Activated B cell treated with CpG ODN at 0.5 μM for 24 hours (primary cell): ENCODE results near the gene CNKSR2. TPM values are rescaled to one million over a fixed set of nuclear protein-coding genes. Genes with fewer than 3 reads are reported as not detected.

Experiments used
- ATAC-seq: fragments of 200-7000 bp; cut with Tn5 transposase; one replicate; pipeline ENCODE4 v1.10.0; 2021; ENCODE audit warnings: low read depth, mild to moderate bottlenecking, moderate library complexity
- CTCF ChIA-PET: fragments of 350-600 bp; sonication (Branson Sonifier 250); formaldehyde crosslinking; loops from one replicate; lab custom pipeline; 2021; ENCODE audit warnings: antibody characterized with exemption; lab: Charles Lee
- POLR2A ChIA-PET: fragments of 350-600 bp; sonication (Branson Sonifier 250); formaldehyde crosslinking; loops from one replicate; lab custom pipeline; 2021; ENCODE audit warnings: antibody characterized with exemption; lab: Charles Lee
- DNase-seq: peaks from one replicate; pipeline ENCODE4 v3.0.0; 2022
- H3K27ac Mint-ChIP-seq: one replicate; pipeline ENCODE4 v1.8.0; 2020; ENCODE audit warnings: mixed read lengths
- H3K27me3 Mint-ChIP-seq: one replicate; pipeline ENCODE4 v1.8.0; 2021; ENCODE audit warnings: mixed read lengths
- H3K36me3 Mint-ChIP-seq: one replicate; pipeline ENCODE4 v1.8.0; 2021; ENCODE audit warnings: low read depth, mixed read lengths
- H3K4me1 Mint-ChIP-seq: one replicate; pipeline ENCODE4 v1.8.0; 2021; ENCODE audit warnings: mixed read lengths
- H3K4me3 Mint-ChIP-seq: one replicate; pipeline ENCODE4 v1.8.0; 2020; ENCODE audit warnings: mild to moderate bottlenecking, mixed read lengths
- H3K9me3 Mint-ChIP-seq: one replicate; pipeline ENCODE4 v1.8.0; 2020; ENCODE audit warnings: mixed read lengths
- intact Hi-C: fragments of 100-400 bp; cut with micrococcal nuclease; formaldehyde crosslinking; loops from one replicate; pipeline ENCODE4 v1.15.1; 2024
- total RNA-seq: library from RNA; stranded (reverse); gene quantifications from 2 replicates; pipeline ENCODE4 v1.2.3, GENCODE V29; 2022
- TF ChIP-seq, protein P1 (sequence below): fragments of 200-600 bp; IDR thresholded peaks from one replicate; pipeline ENCODE4 v1.8.0; 2022; ENCODE audit warnings: antibody characterized with exemption, mild to moderate bottlenecking

Gene CNKSR2
- total RNA-seq, 1 donor from 2014 or later: 15.6 TPM

DNA sequence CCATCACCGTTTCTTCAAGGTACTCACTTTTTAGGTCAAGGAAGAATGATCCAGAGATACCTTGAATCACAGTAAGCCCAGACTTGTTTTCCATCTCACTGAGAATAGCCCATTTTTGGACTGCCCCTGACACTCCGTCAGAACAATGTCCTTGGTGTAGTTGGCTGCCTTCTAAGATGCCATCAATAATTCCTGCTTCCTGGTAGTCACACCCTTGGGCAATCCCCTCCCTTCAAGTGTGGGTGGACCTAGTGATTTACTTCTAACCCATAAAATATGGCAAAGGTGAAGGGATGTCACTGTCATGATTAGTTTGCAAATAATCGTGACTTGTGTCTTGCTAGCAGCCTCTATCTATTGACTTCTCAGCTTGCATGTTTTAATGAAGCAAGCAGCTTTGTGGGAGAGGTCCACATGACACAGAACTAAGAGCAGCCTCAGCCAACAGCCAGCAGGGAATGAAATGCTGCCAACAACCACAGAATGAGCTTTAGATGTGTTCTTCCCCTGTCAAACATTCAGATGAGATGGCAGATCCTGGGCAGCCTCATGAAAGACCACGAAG lies 303.9 kb downstream of the CNKSR2 start:
- intact Hi-C loops: no loop called here
- ChIA-PET CTCF (no interaction called here), POLR2A (no interaction called here)
- peaks cover 6% of the 10 kb centered on the region for H3K27me3 Mint-ChIP-seq
- ATAC-seq: no peak
- TF ChIP-seq, protein P1, sequence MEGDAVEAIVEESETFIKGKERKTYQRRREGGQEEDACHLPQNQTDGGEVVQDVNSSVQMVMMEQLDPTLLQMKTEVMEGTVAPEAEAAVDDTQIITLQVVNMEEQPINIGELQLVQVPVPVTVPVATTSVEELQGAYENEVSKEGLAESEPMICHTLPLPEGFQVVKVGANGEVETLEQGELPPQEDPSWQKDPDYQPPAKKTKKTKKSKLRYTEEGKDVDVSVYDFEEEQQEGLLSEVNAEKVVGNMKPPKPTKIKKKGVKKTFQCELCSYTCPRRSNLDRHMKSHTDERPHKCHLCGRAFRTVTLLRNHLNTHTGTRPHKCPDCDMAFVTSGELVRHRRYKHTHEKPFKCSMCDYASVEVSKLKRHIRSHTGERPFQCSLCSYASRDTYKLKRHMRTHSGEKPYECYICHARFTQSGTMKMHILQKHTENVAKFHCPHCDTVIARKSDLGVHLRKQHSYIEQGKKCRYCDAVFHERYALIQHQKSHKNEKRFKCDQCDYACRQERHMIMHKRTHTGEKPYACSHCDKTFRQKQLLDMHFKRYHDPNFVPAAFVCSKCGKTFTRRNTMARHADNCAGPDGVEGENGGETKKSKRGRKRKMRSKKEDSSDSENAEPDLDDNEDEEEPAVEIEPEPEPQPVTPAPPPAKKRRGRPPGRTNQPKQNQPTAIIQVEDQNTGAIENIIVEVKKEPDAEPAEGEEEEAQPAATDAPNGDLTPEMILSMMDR: no peak
- no peak for DNase-seq
- H3K4me1 Mint-ChIP-seq: no peaks in the 10 kb centered on the region
- H3K36me3 Mint-ChIP-seq: no peaks in the 10 kb centered on the region
- no peak overlapping the region for H3K4me3 Mint-ChIP-seq
- no peak overlapping the region for H3K27ac Mint-ChIP-seq
- H3K9me3 Mint-ChIP-seq: peaks cover under 1% of the 10 kb centered on the region

DNA sequence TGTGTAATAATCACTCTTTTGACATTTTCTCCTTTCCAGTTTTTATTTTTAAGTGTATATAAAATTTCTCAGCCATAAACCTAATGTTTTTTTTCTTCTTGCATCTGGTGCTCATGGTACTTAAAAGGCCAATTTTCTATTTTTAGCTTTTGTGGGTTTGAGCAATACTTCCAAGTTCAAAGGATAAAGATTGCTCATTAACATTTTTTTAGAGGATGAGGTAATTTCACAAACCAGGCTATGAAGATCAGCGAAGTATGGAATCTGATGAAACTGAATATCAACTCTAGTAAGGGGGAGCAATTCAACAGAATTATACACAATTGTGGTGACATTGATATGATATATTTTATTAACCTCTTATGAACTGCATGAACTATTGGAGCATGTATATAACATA lies 309.7 kb downstream of the CNKSR2 start:
- Mint-ChIP-seq H3K36me3 (no peaks in the 10 kb centered on the region), H3K4me3 (no peak overlapping the region), H3K9me3 (no peaks in the 10 kb centered on the region), H3K27me3 (peaks cover 5% of the 10 kb centered on the region), H3K27ac (no peak overlapping the region), H3K4me1 (no peaks in the 10 kb centered on the region)
- ATAC-seq: no peak
- ChIA-PET CTCF (no interaction called here), POLR2A (no interaction called here)
- TF ChIP-seq, protein P1: no peak
- intact Hi-C loops: no loop called here
- no peak for DNase-seq

DNA sequence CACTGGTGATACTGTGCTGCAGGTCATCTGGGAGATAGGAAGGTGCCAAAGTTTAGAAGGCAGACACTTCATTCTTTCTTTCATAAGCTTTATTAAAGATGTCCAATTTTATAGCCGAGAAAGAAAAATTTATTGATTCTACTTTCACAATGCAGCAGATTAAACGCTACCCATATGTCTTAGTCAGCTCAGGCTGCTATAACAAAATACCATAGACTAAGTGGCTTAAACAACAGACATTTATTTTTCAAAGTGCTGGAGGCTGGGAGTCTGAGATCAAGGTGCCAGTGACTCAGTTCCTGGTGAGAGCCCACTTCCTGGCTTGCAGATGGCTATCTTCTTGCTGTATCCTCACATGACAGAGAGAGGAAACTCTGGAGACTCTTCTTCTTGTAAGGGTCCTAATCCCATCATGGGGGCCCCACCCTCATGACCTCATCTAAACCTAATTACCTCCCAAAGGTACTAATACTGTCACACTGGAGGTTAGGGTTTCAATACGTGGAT lies 317.3 kb downstream of the CNKSR2 start:
- ATAC-seq (no peak), DNase-seq (no peak)
- Mint-ChIP-seq H3K9me3 (no peaks in the 10 kb centered on the region), H3K4me1 (no peaks in the 10 kb centered on the region), H3K27me3 (no peaks in the 10 kb centered on the region), H3K4me3 (no peak overlapping the region), H3K36me3 (no peaks in the 10 kb centered on the region), H3K27ac (no peak overlapping the region)
- ChIA-PET CTCF (no interaction called here), POLR2A (no interaction called here)
- TF ChIP-seq, protein P1: no peak
- intact Hi-C loops: no loop called here

DNA sequence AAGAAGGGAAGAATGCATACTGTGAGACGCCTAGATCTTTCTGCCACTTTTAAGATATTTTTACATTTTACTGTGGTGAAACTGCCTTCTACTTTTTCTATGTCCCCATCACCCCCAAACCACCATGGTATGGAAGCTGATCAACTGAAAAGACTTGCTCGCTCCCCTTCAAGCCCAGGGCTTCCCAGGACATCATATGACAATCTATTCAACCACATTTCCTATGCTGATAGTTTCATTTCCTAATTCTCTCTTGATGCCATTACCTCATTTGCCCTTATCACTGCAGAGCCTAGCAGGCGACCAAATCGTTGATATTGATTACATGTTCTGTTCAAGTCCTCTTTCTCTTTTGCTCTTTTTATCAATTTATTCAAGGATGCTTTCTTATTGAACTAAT lies 324.1 kb downstream of the CNKSR2 start:
- Mint-ChIP-seq H3K9me3 (no peaks in the 10 kb centered on the region), H3K36me3 (no peaks in the 10 kb centered on the region), H3K4me3 (peak overlapping the region; percentile 44), H3K4me1 (peaks cover 12% of the 10 kb centered on the region), H3K27me3 (no peaks in the 10 kb centered on the region), H3K27ac (peak overlapping the region; percentile 41)
- ATAC-seq (peak; percentile 62), DNase-seq (no peak)
- ChIA-PET CTCF (no interaction called here), POLR2A (no interaction called here)
- TF ChIP-seq, protein P1: no peak
- intact Hi-C loops: no loop called here

DNA sequence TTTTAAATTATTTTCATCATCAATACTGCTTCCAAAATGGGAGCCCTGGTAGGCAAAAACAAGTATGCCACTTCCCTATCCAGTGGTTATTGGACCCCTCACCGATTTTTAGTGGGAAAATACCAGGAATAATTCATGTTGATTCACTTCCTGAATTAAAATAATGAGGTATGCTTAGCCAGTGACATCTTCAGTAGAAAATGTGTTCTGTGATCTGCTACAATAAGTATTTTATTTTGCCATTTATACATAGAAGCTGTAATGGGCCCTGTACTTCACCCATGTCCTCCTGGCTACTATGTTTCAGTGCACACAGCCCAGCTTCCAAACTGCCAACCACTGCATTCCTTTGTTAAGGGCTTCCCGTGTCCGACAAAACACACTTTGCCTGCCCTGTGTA lies 324.9 kb downstream of the CNKSR2 start:
- Mint-ChIP-seq H3K9me3 (no peaks in the 10 kb centered on the region), H3K4me3 (no peak overlapping the region), H3K36me3 (no peaks in the 10 kb centered on the region), H3K27ac (no peak overlapping the region), H3K4me1 (peaks cover 12% of the 10 kb centered on the region), H3K27me3 (no peaks in the 10 kb centered on the region)
- DNase-seq (no peak), ATAC-seq (no peak)
- TF ChIP-seq, protein P1: no peak
- ChIA-PET CTCF (no interaction called here), POLR2A (no interaction called here)
- intact Hi-C loops: no loop called here
